SU-DHL-6 (cell line): ENCODE results near the gene DTNA.

ENCODE experiments used
- H2AFZ ChIP-seq: fragments of 200-600 bp; sonication (generic); 2 replicates; pipeline ENCODE4 v1.6.1; 2014; ENCODE audit warnings: low read depth, mild to moderate bottlenecking, moderate library complexity, mixed read lengths, antibody characterized with exemption, low read length; ENCODE audit not compliant: severe bottlenecking
- H3F3A ChIP-seq: fragments of 200-600 bp; shearing (Covaris generic); 2 replicates; pipeline ENCODE4 v1.6.0; 2016; ENCODE audit warnings: antibody characterized with exemption, mild to moderate bottlenecking; ENCODE audit not compliant: insufficient read depth
- H3K27ac ChIP-seq: fragments of 200-600 bp; sonication (generic); 2 replicates; pipeline ENCODE4 v1.5.1; 2016; ENCODE audit warnings: low read depth, mild to moderate bottlenecking, low read length, moderate library complexity, mixed read lengths
- H3K27me3 ChIP-seq: fragments of 200-600 bp; sonication (generic), shearing (Covaris generic); 2 replicates; pipeline ENCODE4 v1.6.0; 2014; ENCODE audit warnings: mild to moderate bottlenecking, low read length
- H3K36me3 ChIP-seq: fragments of 200-600 bp; sonication (generic); 2 replicates; pipeline ENCODE4 v1.6.1; 2014; ENCODE audit warnings: mild to moderate bottlenecking, low read length, mixed read lengths
- H3K4me2 ChIP-seq: fragments of 300-600, 200-600 bp; shearing (Covaris generic), sonication (generic); 2 replicates; pipeline ENCODE4 v1.6.0; 2014; ENCODE audit warnings: low read length, low read depth, mild to moderate bottlenecking; ENCODE audit not compliant: poor library complexity, severe bottlenecking
- H3K4me3 ChIP-seq: fragments of 200-600 bp; sonication (generic); 2 replicates; pipeline ENCODE4 v1.5.1; 2014; ENCODE audit warnings: antibody characterized with exemption, low read length, mild to moderate bottlenecking, mixed read lengths; ENCODE audit not compliant: insufficient read depth, poor library complexity, severe bottlenecking
- H3K79me2 ChIP-seq: fragments of 200-600 bp; sonication (generic); 2 replicates; pipeline ENCODE4 v1.6.1; 2014; ENCODE audit warnings: mild to moderate bottlenecking, low read length, moderate library complexity; ENCODE audit not compliant: insufficient read depth
- H3K9ac ChIP-seq: fragments of 200-600 bp; sonication (generic); 2 replicates; pipeline ENCODE4 v1.7.0; 2014; ENCODE audit warnings: mild to moderate bottlenecking, low read length
- H3K9me2 ChIP-seq: fragments of 200-600 bp; sonication (generic); replicated peaks from 2 replicates; pipeline ENCODE4 v1.6.1; 2014; ENCODE audit warnings: low read length; ENCODE audit not compliant: insufficient read depth
- H3K9me3 ChIP-seq: fragments of 200-600 bp; sonication (generic); 2 replicates; pipeline ENCODE4 v1.6.1; 2014; ENCODE audit warnings: low read length, mixed read lengths; ENCODE audit not compliant: insufficient read depth
- H4K20me1 ChIP-seq: fragments of 200-600 bp; sonication (generic); 2 replicates; pipeline ENCODE4 v1.6.1; 2014; ENCODE audit warnings: low read depth, mild to moderate bottlenecking, antibody characterized with exemption, low read length, moderate library complexity, mixed read lengths
- CTCF ChIP-seq: fragments of 200-600 bp; sonication (generic); IDR thresholded peaks from one replicate; pipeline ENCODE4 v1.5.1; 2017; ENCODE audit warnings: antibody characterized with exemption, mild to moderate bottlenecking, low read length, moderate library complexity; ENCODE audit not compliant: insufficient read depth, poor library complexity, severe bottlenecking
- EZH2phosphoT487 ChIP-seq: fragments of 200-600 bp; sonication (generic), shearing (Covaris generic); conservative IDR thresholded peaks from 2 replicates; pipeline ENCODE4 v1.6.1; 2018; ENCODE audit warnings: mild to moderate bottlenecking, antibody characterized with exemption, low read length, moderate library complexity, mixed read lengths

DTNA gene

GRCh38 chr18:34932363-34932762 is 222.3 kb downstream of the DTNA start:
- Histone ChIP-seq H3K9me3 (no peaks in the 10 kb centered on the region), H3K4me2 (no peak overlapping the region)

GRCh38 chr18:34932792-34933466 is 222.8 kb downstream of the DTNA start:
- no peaks in the 10 kb centered on the region for H3K36me3 ChIP-seq
- no peak overlapping the region for H2AFZ ChIP-seq
- no peaks in the 10 kb centered on the region for H3K79me2 ChIP-seq
- no peak overlapping the region for H3K9ac ChIP-seq
- no peaks in the 10 kb centered on the region for H3F3A ChIP-seq
- H3K9me3 ChIP-seq, result no peaks in the 10 kb centered on the region
- H3K27ac ChIP-seq, result no peak overlapping the region
- no peaks in the 10 kb centered on the region for H4K20me1 ChIP-seq
- H3K4me2 ChIP-seq, result no peak overlapping the region
- H3K9me2 ChIP-seq, result no peaks in the 10 kb centered on the region
- H3K27me3 ChIP-seq, result no peaks in the 10 kb centered on the region
- H3K4me3 ChIP-seq, result no peak overlapping the region
- no peak for TF ChIP-seq EZH2phosphoT487
- TF ChIP-seq CTCF, result no peak

More at GRCh38 chr18:34932363-34932762, 222.3 kb downstream of the DTNA start:
- Histone ChIP-seq H3K4me3 (no peak overlapping the region), H3K36me3 (no peaks in the 10 kb centered on the region), H3K27ac (no peak overlapping the region), H3F3A (no peaks in the 10 kb centered on the region), H3K27me3 (no peaks in the 10 kb centered on the region), H4K20me1 (no peaks in the 10 kb centered on the region), H3K9ac (no peak overlapping the region), H3K79me2 (no peaks in the 10 kb centered on the region), H2AFZ (no peak overlapping the region), H3K9me2 (no peaks in the 10 kb centered on the region)
- TF ChIP-seq EZH2phosphoT487 (no peak), CTCF (no peak)

- Histone ChIP-seq H2AFZ (no peak overlapping the region), H3K4me3 (no peak overlapping the region), H3K79me2 (no peaks in the 10 kb centered on the region), H3K9me3 (no peaks in the 10 kb centered on the region), H3K36me3 (no peaks in the 10 kb centered on the region), H3K4me2 (no peak overlapping the region), H4K20me1 (no peaks in the 10 kb centered on the region), H3K27me3 (no peaks in the 10 kb centered on the region), H3K9me2 (no peaks in the 10 kb centered on the region), H3F3A (no peaks in the 10 kb centered on the region), H3K27ac (no peak overlapping the region), H3K9ac (no peak overlapping the region)
- TF ChIP-seq CTCF (no peak), EZH2phosphoT487 (no peak)
These were observed 224.0 kb downstream of the DTNA start for GRCh38 chr18:34933909-34934661.
